GM18519 (cell line): ENCODE measurements around the gene UBE2L5.
"Not testable (repeated sequence)": the region's sequence is repeated elsewhere in the genome, so short reads cannot be mapped to it uniquely, and the experiment has no call there.

ENCODE experiments used
- ATAC-seq: cut with Tn5 transposase; IDR thresholded peaks from one replicate; pipeline ENCODE4 v1.9.1; 2021; ENCODE audit warnings: mild to moderate bottlenecking, moderate library complexity; ENCODE audit not compliant: unreplicated experiment, low FRiP score

Gene UBE2L5

GRCh38 chr13:30437177-30437576, 14.9 kb downstream of the UBE2L5 start:
- ATAC-seq, result no peak

- ATAC-seq, result no peak
Measured at GRCh38 chr13:30438286-30438685, 16.0 kb downstream of the UBE2L5 start.

DNA sequence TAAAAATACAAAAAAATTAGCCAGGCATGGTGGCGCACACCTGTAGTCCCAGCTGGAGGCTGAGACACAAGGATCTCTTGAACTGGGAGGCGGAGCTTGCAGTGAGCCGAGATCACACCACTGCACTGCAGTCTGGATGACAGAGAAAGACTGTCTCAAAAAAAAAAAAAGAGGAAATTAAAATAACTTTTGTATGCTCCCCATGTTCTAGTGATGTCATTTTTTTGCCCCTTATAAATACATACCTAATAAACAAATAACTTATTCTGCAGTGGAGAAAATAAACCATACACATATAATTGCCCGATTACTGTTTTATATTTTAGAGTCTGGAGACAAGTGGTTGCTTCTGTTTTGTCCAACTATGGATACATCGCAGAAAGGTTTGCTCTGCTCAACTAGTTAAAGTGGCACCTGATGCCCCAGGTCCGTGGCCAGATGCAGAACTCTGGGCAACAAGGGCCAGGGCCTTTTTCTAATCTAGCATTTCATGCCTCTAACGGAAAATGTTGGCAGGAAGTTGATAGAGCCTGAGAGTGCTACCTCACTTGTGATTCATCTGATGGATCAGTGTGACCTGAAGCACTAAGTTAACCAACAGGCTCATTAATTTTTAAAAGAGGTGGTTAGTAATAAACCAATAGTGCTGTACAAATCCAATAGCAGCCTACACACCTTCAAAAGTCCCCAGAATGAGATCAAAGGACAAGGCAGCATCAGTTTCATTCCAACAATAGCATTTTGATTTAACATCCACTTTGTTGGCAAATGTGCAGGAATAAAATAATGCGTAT, 18.8 kb downstream of the UBE2L5 start:
- no peak for ATAC-seq

DNA sequence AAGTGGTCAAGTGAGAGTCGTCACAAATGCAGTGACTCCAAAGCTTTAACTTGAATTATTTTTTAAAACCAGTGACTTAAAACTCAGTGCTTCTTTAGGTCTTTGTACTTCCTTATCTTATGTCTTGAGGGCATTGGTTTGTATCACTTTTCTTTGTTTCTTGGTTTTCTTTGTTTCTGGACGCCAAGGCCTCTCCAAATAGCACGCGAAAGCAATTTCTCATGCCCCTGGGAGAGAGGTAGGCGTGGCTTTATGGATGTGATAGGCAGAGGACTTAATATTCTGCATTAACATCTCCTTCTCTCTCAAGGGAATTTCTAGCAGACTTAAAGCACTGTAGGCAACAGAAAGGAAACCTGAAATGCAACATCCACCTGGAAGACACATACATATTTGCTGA, 20.6 kb downstream of the UBE2L5 start:
- no peak for ATAC-seq

GRCh38 chr13:30443491-30443890, 21.2 kb downstream of the UBE2L5 start:
- not testable (repeated sequence) for ATAC-seq

GRCh38 chr13:30443957-30444404, 21.7 kb downstream of the UBE2L5 start:
- no peak for ATAC-seq

DNA sequence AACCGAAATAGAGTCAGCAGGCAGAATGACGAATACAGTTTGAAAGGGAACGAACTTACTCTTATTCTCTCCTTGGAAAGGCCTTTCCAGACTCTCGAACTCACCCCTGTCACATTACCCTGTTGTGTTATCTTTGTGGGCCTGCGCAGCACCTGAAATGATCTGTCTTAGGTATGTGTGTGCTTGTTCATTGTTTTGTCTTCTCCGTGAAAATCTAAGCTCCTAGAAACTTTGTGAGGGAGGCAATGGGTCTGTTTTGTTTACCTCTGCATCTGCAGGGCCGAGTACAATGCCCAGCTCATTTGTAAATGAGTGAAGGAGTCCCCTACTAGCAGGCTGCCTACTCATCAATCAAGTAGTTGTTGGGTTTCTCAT, 23.8 kb downstream of the UBE2L5 start:
- no peak for ATAC-seq

DNA sequence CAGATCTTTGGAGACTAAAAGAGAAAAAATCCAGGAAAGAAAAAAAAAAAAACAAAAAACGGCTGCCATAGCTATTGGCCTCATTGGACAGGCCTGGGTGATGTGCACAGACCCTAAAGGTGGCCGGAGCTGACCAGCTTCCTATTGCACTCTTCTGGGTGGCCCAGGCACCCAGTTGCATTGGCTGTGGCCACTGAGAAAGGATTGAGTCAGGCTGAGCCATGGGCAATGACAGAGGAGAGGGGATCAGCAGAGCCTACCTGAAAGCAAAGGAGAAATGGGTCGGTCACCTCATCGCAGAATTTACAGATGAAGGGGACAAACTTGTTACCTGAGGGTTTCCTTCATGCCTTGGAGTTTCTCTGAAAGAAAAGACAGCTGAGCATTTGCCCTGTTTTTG, 26.1 kb downstream of the UBE2L5 start:
- ATAC-seq, result no peak

DNA sequence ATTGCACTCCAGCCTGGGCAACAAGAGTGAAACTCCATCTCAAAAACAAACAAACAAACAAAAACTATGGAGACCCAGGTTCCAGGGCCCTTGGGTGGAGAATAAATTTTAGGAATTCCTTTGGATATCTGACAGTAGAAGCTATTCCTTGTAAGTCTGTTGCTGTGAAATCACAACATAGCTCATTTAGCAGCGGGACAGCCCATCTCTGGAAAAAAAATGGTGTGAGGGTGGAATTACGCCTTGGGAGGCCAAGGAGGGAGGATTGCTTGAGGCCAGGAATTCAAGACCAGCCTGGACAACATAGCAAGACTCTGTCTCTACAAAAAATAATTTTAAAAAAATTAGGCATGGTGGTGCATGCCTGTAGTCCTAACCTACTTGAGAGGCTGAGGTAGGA, 27.8 kb downstream of the UBE2L5 start:
- no peak for ATAC-seq

DNA sequence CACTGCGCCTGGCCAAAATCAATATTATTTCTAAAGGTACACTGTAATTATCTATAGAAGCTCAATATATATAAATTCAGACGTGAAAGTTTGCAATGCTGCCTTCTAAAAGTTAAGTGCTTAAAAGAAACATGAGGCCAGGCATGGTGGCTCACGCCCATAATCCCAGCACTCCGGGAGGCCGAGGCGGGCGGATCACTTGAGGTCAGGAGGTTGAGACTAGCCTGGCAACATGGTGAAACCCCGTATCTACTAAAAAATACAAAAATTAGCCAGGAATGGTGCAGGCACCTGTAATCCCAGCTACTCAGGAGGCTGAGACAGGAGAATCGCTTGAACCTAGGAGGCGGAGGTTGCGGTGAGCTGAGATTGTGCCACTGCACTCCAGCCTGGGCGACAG, 29.2 kb downstream of the UBE2L5 start:
- ATAC-seq, result not testable (repeated sequence)

DNA sequence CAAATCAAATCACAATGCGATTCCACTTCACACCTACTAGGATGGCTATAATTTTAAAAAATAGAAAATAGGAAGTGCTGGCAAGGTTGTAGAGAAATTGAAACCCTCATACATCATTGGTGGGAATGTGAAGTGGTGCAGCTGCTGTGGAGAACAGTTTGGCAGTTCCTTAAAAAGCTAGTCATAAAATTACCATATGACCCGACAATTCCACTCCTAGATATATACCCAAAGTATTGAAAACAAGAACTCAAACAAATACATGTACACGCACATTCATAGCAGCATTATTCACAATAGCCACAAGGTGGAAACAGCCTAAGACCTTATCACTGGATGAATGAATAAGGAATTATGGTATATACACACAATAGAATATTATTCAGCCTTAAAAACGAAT, 31.4 kb downstream of the UBE2L5 start:
- ATAC-seq, result no peak

- no peak for ATAC-seq
Measured at GRCh38 chr13:30454991-30455390, 32.7 kb downstream of the UBE2L5 start.

DNA sequence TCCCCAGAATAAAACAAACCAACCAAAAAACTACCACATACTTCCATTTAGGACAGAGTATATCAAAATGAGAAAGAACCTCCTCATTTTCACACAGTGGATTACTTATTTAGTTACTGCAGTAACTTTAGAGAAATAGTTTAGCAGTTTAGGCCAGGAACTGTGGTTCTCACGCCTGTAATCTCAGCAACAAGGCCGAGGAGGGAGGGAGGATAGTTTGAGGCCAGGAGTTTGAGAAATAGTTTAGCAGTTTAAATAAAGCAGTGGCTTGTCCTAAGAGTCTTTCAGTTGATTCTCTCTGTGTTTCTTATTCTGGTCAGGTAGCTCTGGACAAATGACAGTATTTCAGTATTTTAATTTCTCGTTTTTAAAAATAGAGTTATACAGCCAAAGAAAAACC, 34.0 kb downstream of the UBE2L5 start:
- no peak for ATAC-seq

DNA sequence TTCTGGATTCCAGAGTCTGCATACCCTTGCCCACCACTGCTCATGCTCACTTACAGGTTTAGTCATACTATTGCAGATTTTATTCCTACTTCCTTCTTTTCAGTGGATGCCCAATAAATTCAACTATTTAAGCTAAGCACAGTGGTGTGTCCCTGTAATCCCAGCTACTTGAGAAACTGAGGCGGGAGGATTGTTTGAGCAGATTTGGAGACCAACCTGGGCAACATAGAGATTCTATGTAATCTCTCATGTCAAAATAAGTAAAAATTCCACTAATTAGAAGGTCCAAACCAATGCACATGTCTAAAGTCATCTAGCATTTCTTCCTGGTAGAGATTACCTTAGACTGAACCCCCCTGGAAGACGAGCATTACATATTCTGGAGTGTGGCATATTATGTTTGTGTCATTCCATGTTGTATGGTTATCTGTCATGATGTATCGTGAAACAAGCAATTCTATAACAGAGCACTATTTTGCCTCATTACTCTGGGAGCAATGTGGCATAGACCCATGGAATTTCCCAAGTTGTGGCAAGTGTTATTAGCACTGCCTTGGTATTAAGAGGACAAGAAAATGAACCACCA, 35.1 kb downstream of the UBE2L5 start:
- ATAC-seq, result no peak

DNA sequence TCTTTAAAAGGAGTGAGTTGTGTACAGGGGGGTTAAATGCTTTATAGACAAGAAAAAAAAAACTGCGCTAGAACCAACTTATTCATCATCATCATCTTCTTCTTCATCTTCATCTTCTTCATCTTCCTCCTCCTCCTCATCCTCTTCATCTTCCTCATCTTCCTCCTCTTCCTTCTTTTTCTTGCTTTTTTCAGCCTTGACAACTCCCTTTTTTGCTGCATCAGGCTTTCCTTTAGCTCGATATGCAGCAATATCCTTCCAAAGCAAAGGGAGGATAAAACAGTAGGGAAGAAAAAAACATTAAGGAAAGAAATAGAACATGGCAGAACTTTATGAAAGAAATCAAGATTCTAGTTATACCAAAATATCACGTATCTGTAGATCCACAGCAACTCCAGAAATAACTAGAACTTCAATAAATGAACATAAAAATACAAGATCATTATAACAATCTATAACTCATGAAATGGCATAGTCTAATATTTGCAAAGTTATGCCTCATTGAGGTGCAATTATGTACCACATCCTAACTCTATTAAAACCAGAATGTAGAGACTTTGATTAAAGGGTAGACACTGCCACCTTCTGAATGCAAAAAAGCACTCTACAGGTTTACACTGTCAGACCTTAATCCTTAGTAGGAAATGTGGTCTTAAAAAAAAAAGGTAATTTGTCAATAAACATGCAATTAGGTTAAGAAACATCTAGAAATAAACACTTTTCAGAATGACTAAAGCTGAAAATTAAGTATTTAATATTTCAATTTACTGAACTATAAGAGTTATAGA, 39.2 kb downstream of the UBE2L5 start:
- not testable (repeated sequence) for ATAC-seq

DNA sequence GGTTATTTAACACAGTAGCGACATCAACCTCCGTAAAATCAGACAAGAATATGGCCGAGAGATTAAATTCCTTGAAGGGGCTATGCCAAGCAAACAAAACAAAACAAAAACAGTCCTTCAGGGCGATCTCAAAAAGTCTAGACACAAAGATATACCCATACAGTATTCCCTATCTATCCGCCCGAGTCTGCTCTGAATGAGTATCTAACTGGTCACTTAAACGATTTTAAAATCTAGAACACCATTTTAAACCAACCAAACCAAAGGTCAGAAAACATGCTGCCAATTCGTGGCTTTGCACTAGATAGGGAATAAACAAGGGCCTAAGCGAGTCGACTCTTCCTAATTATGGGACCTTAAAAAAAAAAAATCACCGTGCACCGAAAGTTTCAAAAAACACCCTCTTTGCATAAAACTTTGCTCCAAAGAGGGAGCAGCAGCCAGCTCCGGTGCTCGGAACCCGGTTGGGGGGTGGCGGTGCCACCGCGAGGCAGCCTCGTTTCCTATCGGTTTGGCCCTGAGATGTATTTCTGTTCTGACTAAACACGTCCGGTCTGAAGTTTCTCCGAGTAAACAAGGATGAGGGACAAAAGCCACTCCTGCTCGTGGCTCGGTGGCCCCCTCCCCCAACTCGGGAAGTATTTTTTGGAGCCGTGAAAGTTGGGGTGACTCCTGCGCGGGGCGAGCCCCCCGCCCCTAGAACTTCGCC, 41.6 kb downstream of the UBE2L5 start:
- ATAC-seq, result no peak

DNA sequence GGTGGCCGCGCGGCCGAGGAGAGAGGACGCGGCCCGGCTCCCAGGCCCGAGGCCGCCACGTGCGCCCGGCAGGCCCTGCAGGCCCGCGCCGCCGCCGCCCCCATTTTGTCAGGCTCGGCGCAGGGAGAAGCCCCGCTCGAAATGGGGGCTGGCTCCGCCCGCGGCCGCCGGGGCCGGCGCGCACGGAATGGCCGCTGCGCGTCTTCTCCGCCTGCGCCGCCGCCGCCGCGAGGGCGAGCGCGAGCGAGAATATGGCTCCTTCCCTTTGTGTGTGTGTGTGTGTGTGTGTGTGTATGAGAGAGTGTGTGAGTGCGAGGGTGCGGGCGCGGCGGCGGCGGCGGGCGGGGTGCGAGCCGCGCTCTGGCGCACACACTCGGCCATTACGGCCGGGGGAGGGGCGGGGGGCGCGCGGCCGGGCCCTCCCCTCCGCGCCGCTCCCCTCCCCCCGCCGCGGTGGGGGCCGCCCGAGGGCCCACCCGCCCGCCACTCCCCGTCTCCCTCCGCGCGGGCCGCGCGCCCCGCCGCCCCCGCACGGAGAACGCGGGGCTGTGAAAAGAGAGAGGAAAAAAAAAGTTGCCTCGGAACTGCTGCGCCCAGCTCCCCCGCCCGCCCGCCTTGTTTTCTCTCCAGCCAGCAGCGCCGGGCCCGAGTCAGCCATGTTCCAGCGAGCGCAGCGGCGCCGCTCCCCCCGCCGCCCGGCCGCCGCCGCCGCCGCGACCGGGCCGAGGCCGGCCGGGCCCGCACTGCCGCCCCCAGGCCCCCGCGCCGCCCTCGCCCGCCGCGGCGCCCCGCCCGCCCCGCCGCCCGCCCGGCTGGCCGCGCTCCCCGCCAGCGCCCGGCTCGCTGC, 42.4 kb downstream of the UBE2L5 start:
- ATAC-seq, result no peak

- no peak for ATAC-seq
Measured at GRCh38 chr13:30465343-30465592, 43.0 kb downstream of the UBE2L5 start.

DNA sequence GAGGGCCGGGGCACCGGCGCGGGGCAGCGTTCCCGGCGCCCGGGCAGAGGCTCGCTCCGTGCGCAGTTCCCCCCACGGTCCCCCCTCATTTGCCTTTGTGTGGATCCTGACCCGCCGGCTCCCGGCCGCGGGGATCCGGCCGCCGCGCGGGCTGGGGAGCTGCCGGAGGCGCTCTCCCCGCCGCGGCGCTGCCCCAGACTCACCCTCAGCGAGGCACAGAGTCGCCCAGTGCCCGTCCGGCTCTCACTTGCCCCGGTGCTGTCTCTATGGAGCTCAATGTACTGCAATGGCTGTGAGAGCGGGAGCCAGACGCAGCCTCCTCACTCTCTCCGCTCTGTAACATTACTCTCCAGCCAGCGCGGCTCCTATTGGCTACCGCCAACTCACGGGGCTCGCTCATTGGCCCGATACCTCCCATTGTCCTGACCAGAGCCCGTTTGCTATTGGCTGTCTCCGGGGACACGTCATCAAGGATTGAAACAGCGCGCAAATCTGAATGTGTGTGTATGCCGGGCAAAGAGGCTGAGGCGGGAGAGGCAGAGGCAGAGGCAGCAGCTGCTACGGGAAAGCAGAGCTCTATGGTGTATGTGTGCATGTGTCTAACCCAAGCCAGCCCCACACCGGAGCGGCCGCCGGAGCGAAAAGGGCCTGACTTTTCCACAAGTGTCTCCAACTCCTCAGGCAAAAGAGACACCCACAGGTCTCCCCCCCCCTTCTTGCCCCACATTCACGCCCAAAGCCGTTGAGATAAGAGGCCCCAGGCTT, 43.5 kb downstream of the UBE2L5 start, which contains the start of gene HMGB1:
HMGB1 (minus strand) TSS at position 344 of the 765 bp plus-strand sequence. CDS start 2,256 bp downstream, outside the sequence.
- peak; percentile 82 for ATAC-seq
